D721Med (cell line): ENCODE results near the gene AGRN.
"Not testable (repeated sequence)": the region's sequence is repeated elsewhere in the genome, so short reads cannot be mapped to it uniquely, and the experiment has no call there.

Experiments
- DNase-seq: peaks from one replicate; pipeline ENCODE4 v3.0.0; 2011; ENCODE audit warnings: low spot score; ENCODE audit not compliant: insufficient read length
- FAIRE-seq: peaks from 2 replicates; lab custom pipeline; 2011; peaks lifted over from hg19 to GRCh38; lab: Jason Lieb, UNC
- CTCF ChIP-seq: IDR thresholded peaks from 2 replicates; pipeline ENCODE4 v1.5.1; 2012; ENCODE audit warnings: mild to moderate bottlenecking, control low read depth; ENCODE audit not compliant: insufficient read depth; ENCODE audit errors: missing control alignments

Gene AGRN

GRCh38 chr1:1074631-1075147, 54.8 kb downstream of the AGRN start:
- no peak for TF ChIP-seq CTCF
- FAIRE-seq (no peak), DNase-seq (no peak)

GRCh38 chr1:1075148-1075935, 55.4 kb downstream of the AGRN start:
- no peak for TF ChIP-seq CTCF
- FAIRE-seq (no peak), DNase-seq (no peak)

DNA sequence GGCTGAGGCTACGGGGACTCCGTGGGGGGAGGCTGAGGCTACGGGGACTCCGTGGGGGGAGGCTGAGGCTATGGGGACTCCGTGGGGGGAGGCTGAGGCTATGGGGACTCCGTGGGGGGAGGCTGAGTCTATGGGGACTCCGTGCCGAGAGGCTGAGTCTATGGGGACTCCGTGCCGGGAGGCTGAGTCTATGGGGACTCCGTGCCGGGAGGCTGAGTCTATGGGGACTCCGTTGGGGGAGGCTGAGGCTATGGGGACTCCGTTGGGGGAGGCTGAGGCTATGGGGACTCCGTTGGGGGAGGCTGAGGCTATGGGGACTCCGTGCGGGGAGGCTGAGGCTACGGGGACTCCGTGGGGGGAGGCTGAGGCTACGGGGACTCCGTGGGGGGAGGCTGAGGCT, 57.5 kb downstream of the AGRN start:
- not testable (repeated sequence) for DNase-seq, FAIRE-seq

GRCh38 chr1:1079408-1080121, 59.6 kb downstream of the AGRN start:
- no peak for TF ChIP-seq CTCF
- DNase-seq (no peak), FAIRE-seq (no peak)

GRCh38 chr1:1080122-1080757, 60.3 kb downstream of the AGRN start:
- DNase-seq (no peak), FAIRE-seq (no peak)
- no peak for TF ChIP-seq CTCF

GRCh38 chr1:1080951-1081310, 61.0 kb downstream of the AGRN start:
- FAIRE-seq (no peak), DNase-seq (no peak)
- TF ChIP-seq CTCF = no peak
